ENCODE results near the gene ZFHX2. TPM values are rescaled to one million over a fixed set of nuclear protein-coding genes. Genes with fewer than 3 reads are reported as not detected.

The ZFHX2 gene
- total and polyA plus RNA-seq, 2 of the 13 experiments (the other 11 are each of a cell fraction or from before 2014, with no cell fraction given) = 0.17 to 0.44 TPM

DNA sequence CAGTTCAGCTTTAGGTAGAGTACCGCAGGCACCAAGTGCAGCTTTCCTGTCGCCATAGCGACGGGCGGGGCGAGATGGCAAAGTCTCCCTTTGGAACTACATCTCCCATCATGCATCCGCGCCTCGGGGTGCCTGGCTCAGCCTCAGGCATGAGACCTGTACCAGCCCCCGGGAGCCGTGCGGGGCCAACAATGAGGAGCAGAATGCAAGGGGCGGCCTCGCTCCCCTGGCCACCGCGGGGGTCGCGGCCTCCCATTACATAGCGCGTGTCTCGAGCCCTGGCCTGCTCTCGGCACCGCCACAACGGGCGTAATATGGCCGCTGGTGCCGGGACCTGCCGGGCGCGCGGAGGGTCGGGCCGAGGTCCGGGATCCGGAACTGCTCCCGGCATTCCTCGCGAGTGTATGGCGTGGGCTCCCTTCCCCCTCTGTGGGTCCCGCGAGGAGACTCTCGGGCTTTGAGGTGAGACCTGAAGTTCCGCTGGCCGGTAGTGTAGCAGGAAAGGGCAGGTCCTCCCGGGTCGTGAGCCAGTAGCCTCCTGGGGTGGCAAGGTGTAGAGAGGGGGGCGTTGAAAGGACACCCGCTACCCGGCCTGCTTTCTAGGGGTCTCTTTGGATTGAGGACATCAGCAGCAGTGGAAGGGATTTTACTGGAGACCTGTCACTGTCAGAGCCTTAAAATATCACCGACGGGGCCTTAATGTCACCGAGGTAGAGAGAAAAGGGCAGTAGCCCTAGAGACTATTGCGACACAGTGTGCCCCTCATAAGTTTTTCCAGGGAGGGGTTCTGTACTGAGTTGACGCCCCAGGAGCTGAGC is 4.5 kb upstream of the ZFHX2 start, which contains the start of gene THTPA (continued):
- TF ChIP-seq ZNF484 (CRISPR knock-in tag; IDR thresholded peaks at IDR 0.05; ENCODE audit: borderline replicate concordance, low read depth) = no peak
- TF ChIP-seq DNMT1 (CRISPR knock-in tag; IDR thresholded peaks at IDR 0.05) = peak; percentile 96
- no peak for TF ChIP-seq NFIC (IDR thresholded peaks at IDR 0.05; ENCODE audit: low read length)
- TF ChIP-seq FOXJ3 (CRISPR knock-in tag; IDR thresholded peaks at IDR 0.05; ENCODE audit: borderline replicate concordance) = peak; percentile 95
- TF ChIP-seq ZNF543 (CRISPR knock-in tag; IDR thresholded peaks at IDR 0.05) = peak; percentile 99
- TF ChIP-seq JUNB (CRISPR knock-in tag; IDR thresholded peaks at IDR 0.05; ENCODE audit: borderline replicate concordance) = no peak
- TF ChIP-seq SNRNP70 (IDR thresholded peaks at IDR 0.05; ENCODE audit: low read depth, low read length) = no peak
- peak; percentile 95 for TF ChIP-seq XRCC5 (optimal IDR thresholded peaks at IDR 0.05; ENCODE audit: low read length)
- peak; percentile 98 for TF ChIP-seq FOXK1 (CRISPR knock-in tag; IDR thresholded peaks at IDR 0.05; ENCODE audit: borderline replicate concordance, low read depth)
- peak; percentile 44 for TF ChIP-seq ZNF549 (CRISPR knock-in tag; IDR thresholded peaks at IDR 0.05)
- TF ChIP-seq, protein P1, sequence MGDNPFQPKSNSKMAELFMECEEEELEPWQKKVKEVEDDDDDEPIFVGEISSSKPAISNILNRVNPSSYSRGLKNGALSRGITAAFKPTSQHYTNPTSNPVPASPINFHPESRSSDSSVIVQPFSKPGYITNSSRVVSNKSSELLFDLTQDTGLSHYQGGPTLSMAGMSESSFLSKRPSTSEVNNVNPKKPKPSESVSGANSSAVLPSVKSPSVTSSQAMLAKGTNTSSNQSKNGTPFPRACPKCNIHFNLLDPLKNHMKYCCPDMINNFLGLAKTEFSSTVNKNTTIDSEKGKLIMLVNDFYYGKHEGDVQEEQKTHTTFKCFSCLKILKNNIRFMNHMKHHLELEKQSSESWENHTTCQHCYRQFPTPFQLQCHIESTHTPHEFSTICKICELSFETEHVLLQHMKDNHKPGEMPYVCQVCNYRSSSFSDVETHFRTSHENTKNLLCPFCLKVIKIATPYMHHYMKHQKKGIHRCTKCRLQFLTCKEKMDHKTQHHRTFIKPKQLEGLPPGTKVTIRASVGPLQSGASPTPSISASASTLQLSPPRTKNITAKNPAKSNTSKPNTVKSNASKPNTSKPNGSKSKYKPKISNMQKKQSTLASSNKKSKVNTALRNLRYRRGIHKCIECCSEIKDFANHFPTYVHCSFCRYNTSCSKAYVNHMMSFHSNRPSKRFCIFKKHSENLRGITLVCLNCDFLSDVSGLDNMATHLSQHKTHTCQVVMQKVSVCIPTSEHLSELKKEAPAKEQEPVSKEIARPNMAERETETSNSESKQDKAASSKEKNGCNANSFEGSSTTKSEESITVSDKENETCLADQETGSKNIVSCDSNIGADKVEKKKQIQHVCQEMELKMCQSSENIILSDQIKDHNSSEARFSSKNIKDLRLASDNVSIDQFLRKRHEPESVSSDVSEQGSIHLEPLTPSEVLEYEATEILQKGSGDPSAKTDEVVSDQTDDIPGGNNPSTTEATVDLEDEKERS (CRISPR knock-in tag; IDR thresholded peaks at IDR 0.05) = peak; percentile 99
- 0 out of 2 replicates have a peak, but pooled peaks have one; percentile 9 for TF ChIP-seq KAT2B (IDR thresholded peaks at IDR 0.05; ENCODE audit: borderline replicate concordance, low read depth, low read length)
- peak; percentile 99 for TF ChIP-seq JARID2 (CRISPR knock-in tag; IDR thresholded peaks at IDR 0.05; ENCODE audit: insufficient replicate concordance)
- peak; percentile 99 for TF ChIP-seq AHR (CRISPR knock-in tag; IDR thresholded peaks at IDR 0.05)
- no peak for TF ChIP-seq CBX2 (IDR thresholded peaks at IDR 0.05; ENCODE audit: low read depth, low read length)
- peak; percentile 84; the same call in 1 of the 2 replicates for TF ChIP-seq CBX2 (CRISPR knock-in tag; IDR thresholded peaks at IDR 0.05; ENCODE audit: low read depth)
- peak; percentile 93 for TF ChIP-seq ARNTL (CRISPR knock-in tag; IDR thresholded peaks at IDR 0.05)
- TF ChIP-seq ZNF263 (CRISPR knock-in tag; IDR thresholded peaks at IDR 0.05) = peak; percentile 90
- TF ChIP-seq, protein P2, sequence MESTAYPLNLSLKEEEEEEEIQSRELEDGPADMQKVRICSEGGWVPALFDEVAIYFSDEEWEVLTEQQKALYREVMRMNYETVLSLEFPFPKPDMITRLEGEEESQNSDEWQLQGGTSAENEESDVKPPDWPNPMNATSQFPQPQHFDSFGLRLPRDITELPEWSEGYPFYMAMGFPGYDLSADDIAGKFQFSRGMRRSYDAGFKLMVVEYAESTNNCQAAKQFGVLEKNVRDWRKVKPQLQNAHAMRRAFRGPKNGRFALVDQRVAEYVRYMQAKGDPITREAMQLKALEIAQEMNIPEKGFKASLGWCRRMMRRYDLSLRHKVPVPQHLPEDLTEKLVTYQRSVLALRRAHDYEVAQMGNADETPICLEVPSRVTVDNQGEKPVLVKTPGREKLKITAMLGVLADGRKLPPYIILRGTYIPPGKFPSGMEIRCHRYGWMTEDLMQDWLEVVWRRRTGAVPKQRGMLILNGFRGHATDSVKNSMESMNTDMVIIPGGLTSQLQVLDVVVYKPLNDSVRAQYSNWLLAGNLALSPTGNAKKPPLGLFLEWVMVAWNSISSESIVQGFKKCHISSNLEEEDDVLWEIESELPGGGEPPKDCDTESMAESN (CRISPR knock-in tag; conservative IDR thresholded peaks at IDR 0.05) = peak; percentile 100
- TF ChIP-seq, protein P3, sequence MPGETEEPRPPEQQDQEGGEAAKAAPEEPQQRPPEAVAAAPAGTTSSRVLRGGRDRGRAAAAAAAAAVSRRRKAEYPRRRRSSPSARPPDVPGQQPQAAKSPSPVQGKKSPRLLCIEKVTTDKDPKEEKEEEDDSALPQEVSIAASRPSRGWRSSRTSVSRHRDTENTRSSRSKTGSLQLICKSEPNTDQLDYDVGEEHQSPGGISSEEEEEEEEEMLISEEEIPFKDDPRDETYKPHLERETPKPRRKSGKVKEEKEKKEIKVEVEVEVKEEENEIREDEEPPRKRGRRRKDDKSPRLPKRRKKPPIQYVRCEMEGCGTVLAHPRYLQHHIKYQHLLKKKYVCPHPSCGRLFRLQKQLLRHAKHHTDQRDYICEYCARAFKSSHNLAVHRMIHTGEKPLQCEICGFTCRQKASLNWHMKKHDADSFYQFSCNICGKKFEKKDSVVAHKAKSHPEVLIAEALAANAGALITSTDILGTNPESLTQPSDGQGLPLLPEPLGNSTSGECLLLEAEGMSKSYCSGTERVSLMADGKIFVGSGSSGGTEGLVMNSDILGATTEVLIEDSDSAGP (CRISPR knock-in tag; IDR thresholded peaks at IDR 0.05; ENCODE audit: borderline replicate concordance) = peak; percentile 96
- TF ChIP-seq KLF13 (CRISPR knock-in tag; IDR thresholded peaks at IDR 0.05) = peak; percentile 99
- TF ChIP-seq, protein P4, sequence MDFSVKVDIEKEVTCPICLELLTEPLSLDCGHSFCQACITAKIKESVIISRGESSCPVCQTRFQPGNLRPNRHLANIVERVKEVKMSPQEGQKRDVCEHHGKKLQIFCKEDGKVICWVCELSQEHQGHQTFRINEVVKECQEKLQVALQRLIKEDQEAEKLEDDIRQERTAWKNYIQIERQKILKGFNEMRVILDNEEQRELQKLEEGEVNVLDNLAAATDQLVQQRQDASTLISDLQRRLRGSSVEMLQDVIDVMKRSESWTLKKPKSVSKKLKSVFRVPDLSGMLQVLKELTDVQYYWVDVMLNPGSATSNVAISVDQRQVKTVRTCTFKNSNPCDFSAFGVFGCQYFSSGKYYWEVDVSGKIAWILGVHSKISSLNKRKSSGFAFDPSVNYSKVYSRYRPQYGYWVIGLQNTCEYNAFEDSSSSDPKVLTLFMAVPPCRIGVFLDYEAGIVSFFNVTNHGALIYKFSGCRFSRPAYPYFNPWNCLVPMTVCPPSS (IDR thresholded peaks at IDR 0.05) = no peak

Data from HepG2 (cell line).